Rectal smooth muscle tissue (tissue), 1 donor: ENCODE measurements around the gene UTS2R.

Experiments used
- H3K27ac ChIP-seq: one replicate; pipeline ENCODE4 v1.7.0; 2013; ENCODE audit warnings: low read depth, low read length, inconsistent platforms
- H3K27me3 ChIP-seq: one replicate; pipeline ENCODE4 v1.7.0; 2013; ENCODE audit warnings: low read length; ENCODE audit not compliant: control insufficient read depth, insufficient read depth
- H3K36me3 ChIP-seq: one replicate; pipeline ENCODE4 v1.7.0; 2013; ENCODE audit warnings: low read length; ENCODE audit not compliant: control insufficient read depth, insufficient read depth
- H3K4me1 ChIP-seq: one replicate; pipeline ENCODE4 v1.7.0; 2013; ENCODE audit warnings: low read length; ENCODE audit not compliant: control insufficient read depth, insufficient read depth
- H3K4me3 ChIP-seq: one replicate; pipeline ENCODE4 v1.7.0; 2013; ENCODE audit warnings: low read length
- H3K9ac ChIP-seq: one replicate; pipeline ENCODE4 v1.7.0; 2013; ENCODE audit warnings: low read length

Gene UTS2R

DNA sequence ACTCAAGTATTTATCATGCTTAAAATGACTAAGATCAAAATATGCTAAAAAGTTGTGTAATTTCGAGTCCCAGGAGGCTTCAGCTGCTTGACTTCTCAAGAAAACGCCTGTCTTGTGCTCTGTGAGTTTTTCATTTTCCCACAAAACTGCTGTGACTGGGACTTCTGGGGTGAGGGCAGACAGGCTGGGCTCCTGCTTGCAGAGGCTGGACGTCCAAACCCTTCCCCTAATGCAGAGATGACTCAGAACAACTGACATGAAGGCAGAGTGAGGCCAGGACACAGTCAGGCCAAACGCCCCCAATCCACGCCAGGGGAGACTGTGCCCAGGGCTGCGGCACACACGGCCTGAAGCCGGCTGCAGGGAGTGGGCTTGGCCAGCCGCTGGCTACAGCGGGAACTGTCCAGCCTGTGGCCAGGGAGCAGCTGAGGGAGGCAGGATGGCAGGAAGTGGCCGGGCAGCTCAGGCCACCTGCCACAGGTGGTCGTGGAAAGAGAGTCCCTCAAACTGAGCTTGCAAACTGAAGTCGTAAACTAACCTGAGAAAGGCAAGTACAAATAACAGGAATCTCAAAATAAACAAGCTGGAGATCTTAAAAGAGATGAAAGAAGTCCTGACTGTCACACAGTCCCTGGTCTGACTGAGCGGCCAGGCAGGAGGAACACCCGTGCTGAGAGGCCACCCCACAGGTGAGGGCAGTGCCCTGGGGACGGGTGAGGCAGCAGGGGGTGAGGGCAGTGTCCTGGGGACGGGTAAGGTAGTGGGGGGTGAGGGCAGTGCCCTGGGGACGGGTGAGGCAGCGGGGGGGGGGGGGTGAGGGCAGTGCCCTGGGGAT, 25.3 kb downstream of the UTS2R start:
- Histone ChIP-seq H3K9ac (no peak overlapping the region), H3K36me3 (no peaks in the 10 kb centered on the region), H3K4me3 (no peak overlapping the region), H3K27me3 (no peaks in the 10 kb centered on the region), H3K4me1 (peaks cover 2% of the 10 kb centered on the region), H3K27ac (no peak overlapping the region)

DNA sequence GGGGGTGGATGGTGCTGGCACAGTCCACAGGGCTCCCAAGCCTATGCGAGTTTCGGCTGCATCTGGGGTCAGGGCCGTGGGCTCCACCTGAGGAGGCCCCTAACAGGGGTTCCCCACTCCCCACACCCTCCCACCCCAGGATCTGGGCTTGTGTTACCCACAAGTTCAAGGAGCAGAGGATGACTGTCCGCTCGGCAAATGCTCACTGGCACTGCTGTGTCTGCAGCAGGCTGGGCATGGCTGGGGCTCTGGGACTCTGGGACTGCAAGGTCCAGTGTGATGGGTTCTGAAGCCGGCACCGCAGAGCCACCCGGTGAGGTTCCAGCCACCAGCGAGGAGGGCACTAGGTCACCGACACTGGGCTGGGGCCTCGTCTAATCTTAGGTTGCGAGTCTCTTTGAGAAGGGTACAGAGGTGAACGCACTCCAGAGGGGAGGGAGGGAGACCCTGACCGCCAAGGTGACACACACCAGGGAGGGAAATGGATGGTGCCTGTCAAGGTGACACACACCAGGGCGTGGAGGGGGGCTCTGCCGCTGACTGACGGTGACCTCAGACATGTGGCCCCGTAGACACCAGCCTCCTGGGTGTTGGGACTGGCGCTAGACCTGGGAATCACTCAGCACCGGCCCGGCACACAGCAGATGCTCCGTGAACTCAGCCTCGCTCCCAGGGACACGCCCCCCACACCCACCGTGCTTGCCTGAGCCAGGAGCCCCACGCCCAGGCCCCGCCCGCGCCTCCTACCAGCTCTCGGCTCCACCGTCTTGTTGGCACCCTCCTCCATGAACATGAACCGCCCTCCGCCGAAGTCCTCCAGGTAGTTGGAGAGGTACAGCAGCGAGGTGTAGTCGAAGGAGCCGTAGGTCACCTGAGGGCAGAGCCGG, 26.1 kb downstream of the UTS2R start:
- H3K36me3 ChIP-seq = no peaks in the 10 kb centered on the region
- no peak overlapping the region for H3K27ac ChIP-seq
- no peaks in the 10 kb centered on the region for H3K27me3 ChIP-seq
- no peak overlapping the region for H3K9ac ChIP-seq
- H3K4me3 ChIP-seq = no peak overlapping the region
- H3K4me1 ChIP-seq = peaks cover 2% of the 10 kb centered on the region

DNA sequence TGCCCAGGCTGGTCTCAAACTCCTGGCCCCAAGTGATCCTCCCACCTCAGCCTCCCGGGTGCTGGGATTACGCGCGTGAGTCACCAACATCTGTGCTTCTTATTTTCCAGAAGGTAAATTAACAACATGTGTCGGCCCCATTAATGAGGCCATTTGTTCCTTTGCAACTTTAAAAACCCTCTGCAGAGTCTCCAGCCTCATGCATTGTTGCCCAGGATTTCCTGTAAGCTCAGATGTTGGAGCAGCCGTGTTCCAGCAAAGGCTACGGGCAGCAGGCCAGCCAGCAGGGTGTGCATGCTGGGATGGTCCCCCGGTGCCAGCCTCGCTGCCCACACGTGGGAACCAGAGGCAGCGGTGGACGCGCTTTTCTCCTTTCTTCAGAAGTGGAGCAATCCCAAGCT, 27.5 kb downstream of the UTS2R start:
- H3K4me3 ChIP-seq = no peak overlapping the region
- H3K27me3 ChIP-seq = no peaks in the 10 kb centered on the region
- peaks cover 5% of the 10 kb centered on the region for H3K36me3 ChIP-seq
- no peak overlapping the region for H3K27ac ChIP-seq
- H3K9ac ChIP-seq = no peak overlapping the region
- H3K4me1 ChIP-seq = peaks cover 2% of the 10 kb centered on the region

DNA sequence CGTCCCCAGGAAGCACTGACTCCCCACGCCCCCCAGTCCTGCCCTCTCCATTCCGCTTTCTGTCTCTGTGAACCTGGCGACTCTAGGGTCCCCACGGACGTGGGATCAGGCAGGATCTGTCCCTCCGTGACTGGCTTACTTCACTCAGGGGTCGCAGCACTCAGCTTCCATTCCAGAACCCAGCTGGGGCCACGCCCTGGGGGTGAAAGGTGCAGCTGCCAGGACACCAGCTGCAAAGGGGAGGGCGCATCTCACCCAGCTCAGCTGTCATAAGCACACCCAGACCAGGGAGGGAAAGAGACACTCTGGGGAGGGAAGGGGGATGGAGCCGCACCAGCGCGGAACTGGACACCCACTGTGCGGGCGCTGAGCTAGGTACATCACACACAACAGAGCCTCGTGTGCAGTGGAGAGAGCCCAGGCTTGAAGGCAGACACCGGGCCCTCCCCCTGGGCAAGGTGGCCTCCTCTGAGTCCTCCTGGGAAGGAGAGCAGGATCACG, 28.1 kb downstream of the UTS2R start:
- Histone ChIP-seq H3K27me3 (no peaks in the 10 kb centered on the region), H3K36me3 (peaks cover 5% of the 10 kb centered on the region), H3K4me1 (peaks cover 2% of the 10 kb centered on the region), H3K27ac (no peak overlapping the region), H3K4me3 (no peak overlapping the region), H3K9ac (no peak overlapping the region)

DNA sequence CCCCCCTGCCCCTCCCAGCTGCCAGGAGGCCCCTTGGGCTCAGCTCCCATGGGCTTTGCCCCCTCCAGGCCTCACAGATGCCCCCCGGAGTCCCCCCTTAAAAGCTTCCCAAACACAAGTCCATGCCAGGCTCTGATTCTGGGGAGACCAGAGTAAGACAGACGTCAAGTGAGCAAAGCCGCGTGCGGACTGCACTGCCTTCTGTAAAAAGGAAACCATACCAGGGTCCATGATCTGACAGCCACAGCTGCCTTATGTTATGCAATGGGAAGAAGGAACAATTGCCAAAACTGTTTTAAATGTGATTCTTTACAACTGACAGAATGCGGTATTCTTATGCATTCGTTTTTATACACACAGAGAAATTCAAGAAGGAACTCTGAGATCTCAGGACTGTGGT, 28.6 kb downstream of the UTS2R start:
- H3K9ac ChIP-seq = no peak overlapping the region
- H3K4me1 ChIP-seq = peaks cover 2% of the 10 kb centered on the region
- H3K27me3 ChIP-seq = no peaks in the 10 kb centered on the region
- no peak overlapping the region for H3K27ac ChIP-seq
- H3K4me3 ChIP-seq = no peak overlapping the region
- H3K36me3 ChIP-seq = peaks cover 5% of the 10 kb centered on the region

DNA sequence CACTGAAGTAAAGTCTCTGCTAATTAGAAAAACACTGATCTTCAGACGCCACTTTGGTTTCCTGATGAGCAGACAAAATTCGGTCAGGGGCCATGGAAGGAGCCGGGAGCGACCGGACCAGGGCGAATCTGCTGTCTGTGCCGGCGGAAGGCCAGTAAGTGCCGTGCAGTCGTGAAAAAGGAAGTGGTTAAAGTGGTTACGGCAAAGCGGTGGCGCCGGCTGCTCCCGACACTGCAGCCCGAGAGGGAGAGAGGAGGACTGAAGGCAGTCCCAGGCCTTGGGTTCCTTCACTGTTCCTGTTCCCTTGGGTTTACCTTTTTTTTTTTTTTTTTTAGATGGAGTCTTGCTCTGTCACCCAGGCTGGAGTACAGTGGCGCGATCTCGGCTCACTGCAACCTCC, 29.3 kb downstream of the UTS2R start:
- Histone ChIP-seq H3K36me3 (peaks cover 5% of the 10 kb centered on the region), H3K9ac (no peak overlapping the region), H3K27ac (no peak overlapping the region), H3K4me3 (no peak overlapping the region), H3K4me1 (peaks cover 2% of the 10 kb centered on the region), H3K27me3 (no peaks in the 10 kb centered on the region)

DNA sequence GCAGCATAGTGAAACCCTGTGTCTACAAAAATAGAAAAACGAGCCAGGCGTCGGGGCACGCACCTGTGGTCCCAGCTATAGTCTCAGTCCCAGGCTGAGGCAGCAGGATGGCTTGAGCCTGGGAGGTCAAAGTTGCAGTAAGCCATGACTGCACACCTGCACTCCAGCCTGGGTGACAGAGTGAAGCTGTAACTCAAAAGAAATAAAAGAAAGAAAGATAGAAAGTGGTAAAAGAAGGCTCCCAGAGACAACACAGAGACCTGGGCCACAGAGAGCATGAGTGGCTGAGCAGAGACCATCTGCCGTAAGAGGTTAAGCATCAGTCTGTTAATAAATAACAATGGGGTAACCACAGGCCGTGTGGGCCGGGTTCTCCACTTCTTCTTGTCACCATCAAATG, 31.3 kb downstream of the UTS2R start:
- H3K9ac ChIP-seq = no peak overlapping the region
- H3K4me1 ChIP-seq = peaks cover 2% of the 10 kb centered on the region
- no peak overlapping the region for H3K4me3 ChIP-seq
- no peaks in the 10 kb centered on the region for H3K27me3 ChIP-seq
- no peak overlapping the region for H3K27ac ChIP-seq
- peaks cover 9% of the 10 kb centered on the region for H3K36me3 ChIP-seq

DNA sequence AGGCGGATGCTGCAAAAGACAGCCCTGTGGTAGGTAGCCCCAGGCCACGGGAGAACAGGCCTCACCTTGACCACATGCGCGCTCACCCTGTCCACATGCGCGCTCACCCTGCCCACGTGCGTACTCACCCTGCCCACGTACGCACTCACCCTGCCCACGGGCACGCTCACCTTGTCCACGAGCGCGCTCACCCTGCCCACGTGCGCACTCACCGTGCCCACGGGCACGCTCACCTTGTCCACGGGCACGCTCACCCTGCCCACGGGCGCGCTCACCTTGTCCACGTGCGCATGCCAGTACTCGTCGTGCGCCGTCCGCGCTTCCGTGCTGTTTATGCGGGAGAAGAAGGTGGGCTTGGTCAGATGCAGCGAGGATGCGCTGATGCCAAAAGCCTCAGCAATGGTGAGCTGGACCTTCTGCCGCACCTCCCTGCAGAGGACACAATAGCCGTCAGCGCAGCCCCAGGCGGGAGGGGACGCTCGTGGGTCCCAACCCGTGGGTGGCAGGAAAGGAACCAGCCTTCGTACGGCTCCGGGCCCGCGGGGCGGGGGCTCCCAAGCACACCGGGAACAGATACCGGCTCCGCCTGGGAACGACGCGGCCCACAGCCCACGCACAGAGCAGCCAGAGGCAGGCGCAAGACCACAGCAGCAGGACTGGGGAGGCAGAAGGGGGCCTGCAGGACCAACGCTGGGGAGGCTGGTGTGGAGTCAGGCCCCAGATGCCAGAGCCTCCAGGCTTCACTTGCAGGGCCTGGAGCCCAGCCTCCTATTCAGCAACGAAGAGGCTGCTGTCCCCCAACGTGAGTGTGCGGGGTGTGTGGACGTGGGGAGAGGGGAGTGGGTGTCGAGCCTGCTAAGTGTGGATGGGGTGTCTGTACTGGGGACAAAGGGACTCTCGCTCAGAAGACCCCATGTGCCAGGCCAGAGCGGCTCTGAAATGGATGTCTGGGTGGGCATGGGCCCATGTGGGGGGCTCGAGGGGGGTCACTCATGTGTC, 32.4 kb downstream of the UTS2R start:
- Histone ChIP-seq H3K27ac (no peak overlapping the region), H3K4me1 (peaks cover 2% of the 10 kb centered on the region), H3K36me3 (peaks cover 9% of the 10 kb centered on the region), H3K4me3 (no peak overlapping the region), H3K9ac (no peak overlapping the region), H3K27me3 (no peaks in the 10 kb centered on the region)

DNA sequence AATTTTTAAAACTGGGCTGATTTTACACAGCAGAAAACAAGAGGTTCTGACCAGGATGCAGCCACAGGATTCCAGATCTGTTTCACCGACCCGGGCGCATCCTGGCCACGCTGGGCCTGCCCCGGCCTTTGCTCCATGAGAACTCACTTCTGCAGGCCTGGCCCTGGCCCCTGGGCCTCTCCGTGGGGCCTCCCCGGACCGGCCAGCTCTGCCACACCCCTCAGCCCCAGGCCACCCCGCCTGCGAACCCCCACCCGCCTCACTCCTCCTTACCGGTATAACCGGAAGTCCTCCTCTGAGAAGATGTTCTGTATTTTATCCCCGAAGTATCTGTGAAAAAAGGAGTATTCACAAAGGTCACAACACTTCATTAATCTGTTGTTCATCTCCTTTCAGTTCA, 33.5 kb downstream of the UTS2R start:
- no peak overlapping the region for H3K4me3 ChIP-seq
- peaks cover 9% of the 10 kb centered on the region for H3K36me3 ChIP-seq
- no peaks in the 10 kb centered on the region for H3K27me3 ChIP-seq
- H3K4me1 ChIP-seq = peaks cover under 1% of the 10 kb centered on the region
- no peak overlapping the region for H3K9ac ChIP-seq
- H3K27ac ChIP-seq = no peak overlapping the region

DNA sequence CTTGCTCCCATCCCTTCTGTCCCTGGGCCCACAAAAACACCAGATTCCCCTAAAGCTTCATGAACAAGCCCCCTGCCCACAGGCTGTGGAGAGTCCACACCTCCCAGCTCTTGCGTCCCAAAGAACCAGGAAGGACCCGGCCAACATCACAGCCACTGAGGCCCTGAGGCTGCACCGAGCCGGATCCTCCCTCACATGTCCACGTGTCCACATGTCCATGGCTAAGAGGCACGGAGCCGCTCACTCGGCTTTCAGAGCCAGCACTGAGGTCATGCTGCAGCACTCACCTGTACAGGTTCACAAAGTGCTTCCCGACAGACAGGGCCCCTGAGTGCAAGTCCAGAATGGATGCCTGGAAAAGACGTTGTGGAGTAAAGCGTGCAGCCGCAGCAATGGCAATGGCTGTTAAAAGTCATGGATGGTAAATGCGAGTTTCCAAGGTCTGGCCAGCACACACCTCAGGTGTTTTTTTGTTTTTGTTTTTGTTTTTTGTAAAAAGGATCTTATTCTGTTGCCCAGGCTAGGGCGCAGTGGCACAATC, 34.6 kb downstream of the UTS2R start:
- Histone ChIP-seq H3K36me3 (peaks cover 9% of the 10 kb centered on the region), H3K27ac (no peak overlapping the region), H3K9ac (no peak overlapping the region), H3K27me3 (no peaks in the 10 kb centered on the region), H3K4me1 (no peaks in the 10 kb centered on the region), H3K4me3 (no peak overlapping the region)

DNA sequence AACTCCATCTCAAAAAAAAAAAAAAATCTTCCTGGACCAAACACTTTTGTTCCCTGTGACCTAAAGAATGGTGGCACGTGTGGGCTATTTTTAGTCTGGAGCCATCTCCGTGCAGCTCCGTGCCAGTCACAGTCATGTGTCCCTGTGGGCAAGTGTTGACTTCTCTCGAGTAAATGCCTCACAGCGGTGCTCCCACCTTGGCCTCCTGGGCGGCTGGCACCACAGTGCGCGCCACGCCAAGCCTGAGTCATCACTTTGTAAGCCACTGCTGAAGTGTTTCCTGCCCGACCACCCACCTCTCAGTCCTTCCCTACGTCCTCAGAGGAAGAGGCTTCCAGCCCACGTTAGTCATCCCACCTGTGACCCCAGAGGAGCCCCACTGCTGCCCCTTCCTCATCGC, 35.7 kb downstream of the UTS2R start:
- Histone ChIP-seq H3K27ac (no peak overlapping the region), H3K4me1 (no peaks in the 10 kb centered on the region), H3K27me3 (no peaks in the 10 kb centered on the region), H3K9ac (no peak overlapping the region), H3K4me3 (no peak overlapping the region), H3K36me3 (peaks cover 9% of the 10 kb centered on the region)
